ENCODE data around the gene MRPL1. TPM values are rescaled to one million over a fixed set of nuclear protein-coding genes. Genes with fewer than 3 reads are reported as not detected.

The MRPL1 gene
- total and polyA plus RNA-seq, 9 of the 15 experiments (the other 6 are each of a cell fraction or from before 2014, with no cell fraction given) = 38.4 to 75.7 (median 63.7) TPM

- TF ChIP-seq GTF2B (IDR thresholded peaks at IDR 0.05; ENCODE audit: extremely low read depth, insufficient read length) (no peak), ZNF695 (CRISPR knock-in tag; IDR thresholded peaks at IDR 0.05) (no peak)
Measured at GRCh38 chr4:77920371-77920770, 57.7 kb downstream of the MRPL1 start (continued).

GRCh38 chr4:77921701-77922100 lies 59.1 kb downstream of the MRPL1 start:
- no peak for FAIRE-seq
- no peak overlapping the region for H3K27ac ChIP-seq (ENCODE audit: extremely low read depth, low read depth, low read length)
- no TSS peak for BruUV-seq (replicated peaks)
- no peaks in the 10 kb centered on the region; a peak in 1 of 5 replicates for H3K4me1 ChIP-seq (replicated peaks in 1 of 2; ENCODE audit: control insufficient read depth in 2 of 2, insufficient read depth in 2 of 2, low read length in 2 of 2)
- H3K36me3 ChIP-seq (ENCODE audit: control insufficient read depth, insufficient read depth, low read length) = 0 out of 3 replicates have a peak, but pooled peaks cover 4% of the 10 kb centered on the region
- H3K9me3 ChIP-seq (replicated peaks; ENCODE audit: control insufficient read depth, insufficient read depth, low read depth, low read length) = no peaks in the 10 kb centered on the region
- no peaks in the 10 kb centered on the region for H3K27me3 ChIP-seq (ENCODE audit: control insufficient read depth in 2 of 2, insufficient read depth in 2 of 2, low read length in 2 of 2)
- no peak overlapping the region for H2AFZ ChIP-seq (ENCODE audit: low read depth, low read length)
- H3K9me1 ChIP-seq (ENCODE audit: control insufficient read depth, insufficient read depth, low read length) = no peaks in the 10 kb centered on the region
- no peaks in the 10 kb centered on the region for H4K20me1 ChIP-seq (replicated peaks; ENCODE audit: control insufficient read depth, insufficient read depth, low read length)
- no peak overlapping the region for H3K9ac ChIP-seq (ENCODE audit: insufficient read depth in 1 of 2, low read depth in 2 of 2, low read length in 2 of 2)
- WGBS (ENCODE audit: insufficient coverage, low coverage, missing lambda C conversion rate) = 67% methylated on average over 5 of the region's 5 CpGs
- no peak overlapping the region for H3K4me2 ChIP-seq (ENCODE audit: insufficient read depth, low read length)
- no peak for DNase-seq (ENCODE audit: extremely low read depth in 1 of 4, low spot score in 3 of 4)
- CTCF ChIA-PET (ENCODE audit: low intra/inter-chr PET ratio) = no interaction called here
- in situ Hi-C loops (cut with MboI) (no loop called here), intact Hi-C loops (cut with micrococcal nuclease) (no loop called here)
- POLR2A ChIA-PET = no interaction called here
- H3K79me2 ChIP-seq (ENCODE audit: control insufficient read depth, insufficient read depth, low read length) = no peaks in the 10 kb centered on the region
- ATAC-seq = no peak
- no peak overlapping the region for H3K4me3 ChIP-seq
- TF ChIP-seq NFIC (IDR thresholded peaks at IDR 0.05) = no peak
- TF ChIP-seq ATF3 (IDR thresholded peaks at IDR 0.05) = peak; percentile 14; the same call in 1 of the 2 replicates
- TF ChIP-seq ATF3 (CRISPR knock-in tag; conservative IDR thresholded peaks at IDR 0.05) = no peak
- TF ChIP-seq HNRNPLL (IDR thresholded peaks at IDR 0.05; ENCODE audit: low read depth, low read length, poor library complexity, severe bottlenecking) = no peak
- no peak for TF ChIP-seq NCOA4 (IDR thresholded peaks at IDR 0.05; ENCODE audit: partially characterized antibody)
- TF ChIP-seq IRF1 (CRISPR knock-in tag; IDR thresholded peaks at IDR 0.05; ENCODE audit: borderline replicate concordance) = no peak
- no peak for TF ChIP-seq JUND (IDR thresholded peaks at IDR 0.05; ENCODE audit: borderline replicate concordance, low read depth, low read length)
- TF ChIP-seq JUND (tag; IDR thresholded peaks at IDR 0.05; ENCODE audit: borderline replicate concordance, low read depth, low read length) = peak; percentile 35; the same call in 1 of the 3 replicates
- no peak for TF ChIP-seq ETV1 (tag; conservative IDR thresholded peaks at IDR 0.05; ENCODE audit: low read depth)
- no peak for TF ChIP-seq PRMT5 (CRISPR knock-in tag; IDR thresholded peaks at IDR 0.05)
- TF ChIP-seq FOXM1 (IDR thresholded peaks at IDR 0.05; ENCODE audit: low read depth) = no peak
- no peak for TF ChIP-seq FOXM1 (CRISPR knock-in tag; IDR thresholded peaks at IDR 0.05; ENCODE audit: low read depth)
- TF ChIP-seq, protein P1, sequence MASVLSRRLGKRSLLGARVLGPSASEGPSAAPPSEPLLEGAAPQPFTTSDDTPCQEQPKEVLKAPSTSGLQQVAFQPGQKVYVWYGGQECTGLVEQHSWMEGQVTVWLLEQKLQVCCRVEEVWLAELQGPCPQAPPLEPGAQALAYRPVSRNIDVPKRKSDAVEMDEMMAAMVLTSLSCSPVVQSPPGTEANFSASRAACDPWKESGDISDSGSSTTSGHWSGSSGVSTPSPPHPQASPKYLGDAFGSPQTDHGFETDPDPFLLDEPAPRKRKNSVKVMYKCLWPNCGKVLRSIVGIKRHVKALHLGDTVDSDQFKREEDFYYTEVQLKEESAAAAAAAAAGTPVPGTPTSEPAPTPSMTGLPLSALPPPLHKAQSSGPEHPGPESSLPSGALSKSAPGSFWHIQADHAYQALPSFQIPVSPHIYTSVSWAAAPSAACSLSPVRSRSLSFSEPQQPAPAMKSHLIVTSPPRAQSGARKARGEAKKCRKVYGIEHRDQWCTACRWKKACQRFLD (CRISPR knock-in tag; IDR thresholded peaks at IDR 0.05) = no peak
- TF ChIP-seq, protein P2, sequence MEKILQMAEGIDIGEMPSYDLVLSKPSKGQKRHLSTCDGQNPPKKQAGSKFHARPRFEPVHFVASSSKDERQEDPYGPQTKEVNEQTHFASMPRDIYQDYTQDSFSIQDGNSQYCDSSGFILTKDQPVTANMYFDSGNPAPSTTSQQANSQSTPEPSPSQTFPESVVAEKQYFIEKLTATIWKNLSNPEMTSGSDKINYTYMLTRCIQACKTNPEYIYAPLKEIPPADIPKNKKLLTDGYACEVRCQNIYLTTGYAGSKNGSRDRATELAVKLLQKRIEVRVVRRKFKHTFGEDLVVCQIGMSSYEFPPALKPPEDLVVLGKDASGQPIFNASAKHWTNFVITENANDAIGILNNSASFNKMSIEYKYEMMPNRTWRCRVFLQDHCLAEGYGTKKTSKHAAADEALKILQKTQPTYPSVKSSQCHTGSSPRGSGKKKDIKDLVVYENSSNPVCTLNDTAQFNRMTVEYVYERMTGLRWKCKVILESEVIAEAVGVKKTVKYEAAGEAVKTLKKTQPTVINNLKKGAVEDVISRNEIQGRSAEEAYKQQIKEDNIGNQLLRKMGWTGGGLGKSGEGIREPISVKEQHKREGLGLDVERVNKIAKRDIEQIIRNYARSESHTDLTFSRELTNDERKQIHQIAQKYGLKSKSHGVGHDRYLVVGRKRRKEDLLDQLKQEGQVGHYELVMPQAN (IDR thresholded peaks at IDR 0.05; ENCODE audit: borderline replicate concordance) = no peak

Measured in K562 (cell line).